SK-N-MC (cell line): ENCODE data around the gene ATAD3C.
"Not testable (repeated sequence)": the region's sequence is repeated elsewhere in the genome, so short reads cannot be mapped to it uniquely, and the experiment has no call there.

Experiments
- DNase-seq: peaks from one replicate; pipeline ENCODE4 v3.0.0-alpha.2; 2011; ENCODE audit warnings: low read depth, low spot score
- H3K27ac ChIP-seq: fragments of 200-600 bp; sonication (generic); 2 replicates; pipeline ENCODE4 v1.5.1; 2016; ENCODE audit warnings: mixed run types
- H3K36me3 ChIP-seq: fragments of 200-600 bp; sonication (generic); 2 replicates; pipeline ENCODE4 v1.6.1; 2017; ENCODE audit warnings: antibody characterized with exemption, low read length, mixed read lengths; ENCODE audit not compliant: insufficient read depth
- H3K4me3 ChIP-seq: fragments of 200-600 bp; sonication (generic); 2 replicates; pipeline ENCODE4 v1.5.1; 2016
- H3K9ac ChIP-seq: fragments of 200-600 bp; sonication (generic); 2 replicates; pipeline ENCODE4 v1.8.0; 2017; ENCODE audit warnings: mixed run types, mixed read lengths; ENCODE audit not compliant: insufficient read length
- H3K9me3 ChIP-seq: fragments of 200-600 bp; sonication (generic); 2 replicates; pipeline ENCODE4 v1.6.1; 2017; ENCODE audit warnings: low read depth, mild to moderate bottlenecking, antibody characterized with exemption, low read length, moderate library complexity, mixed read lengths
- EZH2 ChIP-seq: fragments of 200-600 bp; sonication (generic); IDR thresholded peaks from one replicate; pipeline ENCODE4 v1.6.1; 2017; ENCODE audit warnings: antibody characterized with exemption
- FOXP2 ChIP-seq: optimal IDR thresholded peaks from 2 replicates; pipeline ENCODE3; 2011; ENCODE audit warnings: mild to moderate bottlenecking, moderate library complexity; ENCODE audit not compliant: insufficient read depth; ENCODE audit errors: extremely low read length, control extremely low read depth
- POLR2AphosphoS5 ChIP-seq: IDR thresholded peaks from 2 replicates; pipeline ENCODE4 v1.6.1; 2012; ENCODE audit warnings: mild to moderate bottlenecking, low read depth, low read length, borderline replicate concordance

ATAD3C gene

DNA sequence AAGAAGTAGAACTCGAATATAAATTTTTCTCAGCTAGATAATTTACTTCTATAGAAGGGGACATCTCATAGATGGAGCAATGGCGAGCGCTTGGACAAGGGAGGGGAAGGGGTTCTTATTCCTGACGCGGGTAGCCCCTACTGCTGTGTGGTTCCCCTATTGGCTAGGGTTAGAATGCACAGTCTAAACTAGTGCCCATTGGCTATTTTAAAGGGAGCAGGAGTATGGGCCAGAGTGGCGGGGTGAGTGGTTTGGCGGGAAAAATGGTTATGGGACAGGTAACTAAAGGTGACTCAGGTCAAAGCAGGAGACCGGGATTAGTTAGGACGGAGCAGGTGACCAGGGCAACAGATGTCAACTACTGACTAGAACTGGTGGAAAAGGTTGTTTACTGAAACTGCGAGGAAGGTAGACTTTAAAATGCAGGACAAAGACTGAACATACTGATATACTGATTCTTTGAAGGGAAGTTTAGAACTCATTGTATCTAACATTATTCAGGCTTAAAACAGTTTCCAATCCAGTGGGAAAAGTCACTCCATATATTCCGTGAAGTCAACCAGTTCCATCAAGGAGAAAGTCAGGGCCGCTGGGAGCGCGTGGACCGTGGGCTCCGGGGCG, 61.5 kb downstream of the ATAD3C start:
- Histone ChIP-seq H3K4me3 (peak overlapping the region; percentile 85), H3K36me3 (no peaks in the 10 kb centered on the region; the same call in 1 of the 2 replicates), H3K9ac (peak overlapping the region; percentile 94), H3K9me3 (no peaks in the 10 kb centered on the region), H3K27ac (peak overlapping the region; percentile 87; the same call in 1 of the 2 replicates)
- no peak for TF ChIP-seq POLR2AphosphoS5
- no peak for TF ChIP-seq EZH2
- TF ChIP-seq FOXP2 = no peak
- DNase-seq = no peak

DNA sequence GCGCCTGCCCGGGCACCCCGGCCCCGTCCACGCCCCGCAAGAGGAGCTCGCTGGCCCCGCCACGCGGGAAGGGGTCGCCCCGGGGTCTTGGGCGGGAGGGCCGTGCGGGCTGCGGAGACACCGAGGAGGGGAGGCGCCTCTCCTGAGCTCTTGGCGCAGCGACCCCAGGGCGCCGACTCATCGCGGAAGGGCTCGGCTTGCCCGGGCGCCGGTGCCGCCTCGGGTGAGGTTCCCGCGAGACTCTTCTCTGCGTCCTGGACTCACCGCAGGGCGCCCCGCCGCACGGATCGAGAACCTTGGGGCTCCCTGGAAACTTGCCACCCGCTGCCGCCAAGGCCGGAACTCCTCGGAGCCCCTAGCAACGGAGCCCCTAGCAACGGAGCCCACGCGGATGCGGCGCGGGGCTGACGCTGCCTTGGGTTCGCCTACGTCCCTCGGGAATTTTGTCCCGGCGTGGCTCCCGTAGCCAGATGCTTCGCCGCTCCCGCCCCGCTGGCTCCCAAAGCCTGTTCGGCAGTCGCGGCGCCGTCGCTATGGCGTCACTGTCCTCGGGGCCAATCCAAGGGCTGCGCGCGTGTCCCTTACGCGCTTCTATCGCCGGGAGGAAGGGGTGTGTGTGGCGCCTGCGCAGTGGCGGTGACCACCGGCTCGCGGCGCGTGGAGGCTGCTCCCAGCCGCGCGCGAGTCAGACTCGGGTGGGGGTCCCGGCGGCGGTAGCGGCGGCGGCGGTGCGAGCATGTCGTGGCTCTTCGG, 62.2 kb downstream of the ATAD3C start, which contains the start of gene ATAD3A:
Gene ATAD3A (plus strand): TSS at position 630 of the 753 bp plus-strand sequence. CDS start 107 bp downstream, at position 737.
- Histone ChIP-seq H3K9me3 (no peaks in the 10 kb centered on the region), H3K9ac (peak within 1 kb of the TSS; percentile 94), H3K27ac (peak within 1 kb of the TSS; percentile 87; the same call in 1 of the 2 replicates), H3K36me3 (no peaks in the 10 kb centered on the region; the same call in 1 of the 2 replicates), H3K4me3 (peak within 1 kb of the TSS; percentile 85)
- no peak for TF ChIP-seq EZH2
- TF ChIP-seq POLR2AphosphoS5 = peak; percentile 80
- peak; percentile 76 for TF ChIP-seq FOXP2
- peak; percentile 89 for DNase-seq

DNA sequence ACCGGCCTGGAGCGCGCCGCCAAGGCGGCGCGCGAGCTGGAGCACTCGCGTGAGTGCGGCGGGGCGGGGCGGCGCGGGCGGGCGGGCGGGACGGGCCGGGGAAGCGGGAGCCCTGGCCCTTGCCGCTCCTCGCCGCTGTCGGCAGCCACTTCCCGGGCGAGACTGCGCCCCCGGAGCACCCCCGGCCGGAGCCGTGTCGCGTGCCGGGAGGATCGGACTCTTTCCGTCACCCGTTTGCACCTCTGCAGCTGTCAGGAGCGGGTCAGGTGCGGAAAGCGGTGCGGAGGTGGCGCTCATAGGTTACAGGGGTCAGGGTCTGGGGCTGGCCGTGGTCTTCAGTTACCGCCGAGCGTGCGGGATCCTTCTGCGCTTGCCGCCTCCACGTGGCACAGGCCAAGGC, 62.9 kb downstream of the ATAD3C start:
- peak overlapping the region; percentile 85 for H3K4me3 ChIP-seq
- not testable (repeated sequence) for H3K9ac ChIP-seq, H3K36me3 ChIP-seq, DNase-seq, H3K9me3 ChIP-seq, H3K27ac ChIP-seq

DNA sequence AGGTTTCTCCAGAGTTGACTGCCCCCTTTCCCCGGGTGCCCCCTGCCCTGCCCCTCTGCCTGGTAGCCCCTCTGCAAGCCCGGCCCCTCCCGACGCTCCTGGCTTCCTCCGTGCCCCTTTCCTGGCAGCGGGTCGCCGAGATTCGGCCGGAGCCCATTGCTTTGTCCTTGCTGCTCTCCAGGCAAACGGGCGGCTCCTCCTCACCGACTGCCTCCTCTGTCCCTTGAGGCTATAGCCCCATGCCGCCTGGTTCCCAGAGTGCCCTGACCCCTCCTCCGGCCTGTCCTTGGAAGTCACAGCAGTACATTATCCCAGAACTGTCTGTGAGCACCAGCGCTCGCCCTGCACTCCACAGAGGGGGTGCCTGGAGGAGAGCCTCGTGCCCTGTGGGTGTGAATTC, 64.2 kb downstream of the ATAD3C start:
- H3K4me3 ChIP-seq, DNase-seq, H3K9ac ChIP-seq, H3K27ac ChIP-seq, H3K9me3 ChIP-seq: not testable (repeated sequence)
- peaks cover 10% of the 10 kb centered on the region; the same call in 1 of the 2 replicates for H3K36me3 ChIP-seq

DNA sequence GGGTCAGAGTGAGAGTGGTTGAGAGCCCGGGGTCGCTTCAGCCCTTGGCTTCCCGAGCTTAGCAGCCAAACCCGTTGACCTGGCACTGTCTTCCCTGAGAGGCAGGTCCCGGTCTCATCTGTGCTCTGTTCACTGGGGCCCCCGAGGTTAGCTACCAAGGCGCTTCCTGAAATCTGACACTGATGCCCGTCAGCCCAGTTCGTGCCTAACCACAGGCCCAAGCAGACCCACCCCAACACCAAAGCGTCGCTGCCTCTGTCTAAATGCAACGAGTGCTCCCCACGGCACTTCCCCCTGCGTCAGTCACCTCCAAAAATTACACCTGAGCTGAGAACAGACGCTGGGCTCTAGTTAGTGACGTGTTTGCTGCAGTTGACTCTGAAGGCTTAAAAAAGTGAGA, 64.9 kb downstream of the ATAD3C start:
- H3K9me3 ChIP-seq, H3K4me3 ChIP-seq, H3K9ac ChIP-seq, H3K27ac ChIP-seq, DNase-seq: not testable (repeated sequence)
- peaks cover 10% of the 10 kb centered on the region; the same call in 1 of the 2 replicates for H3K36me3 ChIP-seq

DNA sequence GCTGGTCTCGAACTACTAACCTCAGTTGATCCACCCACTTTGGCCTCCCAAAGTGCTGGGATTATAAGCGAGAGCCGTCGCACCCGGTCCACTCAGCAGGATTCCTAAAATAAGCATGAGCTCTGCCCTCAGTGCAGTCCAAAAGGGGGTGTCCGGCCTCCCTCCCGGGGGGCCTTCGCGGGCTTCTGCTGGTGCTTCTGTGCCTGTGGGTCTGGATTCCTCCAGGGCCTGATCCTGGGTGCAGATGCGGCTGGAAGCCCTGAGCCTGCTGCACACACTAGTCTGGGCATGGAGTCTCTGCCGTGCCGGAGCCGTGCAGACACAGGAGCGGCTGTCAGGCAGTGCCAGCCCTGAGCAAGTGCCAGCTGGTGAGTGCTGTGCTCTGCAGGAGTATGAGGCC, 67.4 kb downstream of the ATAD3C start:
- not testable (repeated sequence) for H3K4me3 ChIP-seq, DNase-seq, H3K9me3 ChIP-seq, H3K27ac ChIP-seq, H3K9ac ChIP-seq
- peaks cover 14% of the 10 kb centered on the region; the same call in 1 of the 2 replicates for H3K36me3 ChIP-seq

DNA sequence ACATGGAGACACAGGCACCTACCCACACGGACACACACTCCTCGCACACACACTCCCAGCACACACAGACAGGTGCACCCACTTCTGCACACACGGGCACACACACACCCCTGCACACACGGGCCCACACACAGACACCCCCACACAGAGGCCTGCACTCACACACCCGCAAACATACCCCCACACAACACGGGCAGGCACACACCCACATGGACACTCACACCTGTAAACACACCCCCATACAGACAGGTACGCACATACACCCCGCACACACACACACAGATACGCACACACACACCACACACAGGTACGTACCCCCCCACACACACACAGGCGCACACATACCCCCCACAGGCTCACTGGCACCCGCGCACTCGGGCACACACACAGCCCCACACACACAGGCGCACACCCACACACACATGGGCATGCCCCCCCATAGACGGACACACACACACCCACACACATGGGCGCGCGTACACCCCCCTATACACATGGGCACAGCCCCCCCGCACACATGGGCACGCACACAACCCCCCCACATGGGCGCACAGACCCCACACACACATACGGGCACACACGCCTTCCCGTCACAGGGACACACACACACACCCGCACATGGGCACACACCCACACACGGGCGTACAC, 68.6 kb downstream of the ATAD3C start:
- TF ChIP-seq FOXP2 = no peak
- TF ChIP-seq EZH2 = no peak
- no peak for TF ChIP-seq POLR2AphosphoS5
- Histone ChIP-seq H3K27ac (no peak overlapping the region), H3K9ac (no peak overlapping the region), H3K9me3 (no peaks in the 10 kb centered on the region), H3K36me3 (peaks cover 14% of the 10 kb centered on the region; the same call in 1 of the 2 replicates), H3K4me3 (no peak overlapping the region)
- no peak for DNase-seq

DNA sequence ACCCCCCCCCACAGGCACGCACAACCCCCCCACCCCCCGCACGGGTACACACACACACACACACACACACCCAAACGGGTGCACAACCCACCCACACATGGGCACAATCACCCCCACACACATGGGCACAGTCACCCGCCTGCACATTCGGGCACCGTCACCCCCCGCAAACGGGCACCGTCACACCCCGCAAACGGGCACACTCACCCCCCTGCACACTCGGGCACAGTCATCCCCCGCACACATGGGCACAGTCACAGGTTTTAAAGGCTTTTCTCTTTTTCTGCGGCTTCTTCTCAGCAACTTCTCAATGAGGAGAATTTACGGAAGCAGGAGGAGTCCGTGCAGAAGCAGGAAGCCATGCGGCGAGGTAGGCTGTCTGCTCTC, 69.1 kb downstream of the ATAD3C start:
- not testable (repeated sequence) for DNase-seq, H3K9me3 ChIP-seq, H3K27ac ChIP-seq, H3K9ac ChIP-seq, H3K4me3 ChIP-seq
- peaks cover 14% of the 10 kb centered on the region; the same call in 1 of the 2 replicates for H3K36me3 ChIP-seq
